HL-60 (cell line): Measurements from ENCODE around the gene SPDEF.

ENCODE experiments used
- GABPA ChIP-seq: IDR thresholded peaks from 2 replicates; pipeline ENCODE4 v1.6.1; 2012; ENCODE audit warnings: low read depth
- POLR2AphosphoS5 ChIP-seq: IDR thresholded peaks from 2 replicates; pipeline ENCODE4 v1.6.1; 2012; ENCODE audit warnings: low read depth
- SPI1 ChIP-seq: IDR thresholded peaks from 2 replicates; pipeline ENCODE4 v1.6.1; 2012; ENCODE audit warnings: low read depth, mild to moderate bottlenecking, borderline replicate concordance
- TF ChIP-seq, protein P1 (sequence below): IDR thresholded peaks from one replicate; pipeline ENCODE4 v1.5.1; 2011; ENCODE audit warnings: low read length, control low read depth, inconsistent platforms; ENCODE audit not compliant: insufficient read depth
- TF ChIP-seq, protein P2 (sequence below): IDR thresholded peaks from 2 replicates; pipeline ENCODE4 v1.6.1; 2012; ENCODE audit warnings: low read depth; ENCODE audit not compliant: insufficient replicate concordance

DNA sequence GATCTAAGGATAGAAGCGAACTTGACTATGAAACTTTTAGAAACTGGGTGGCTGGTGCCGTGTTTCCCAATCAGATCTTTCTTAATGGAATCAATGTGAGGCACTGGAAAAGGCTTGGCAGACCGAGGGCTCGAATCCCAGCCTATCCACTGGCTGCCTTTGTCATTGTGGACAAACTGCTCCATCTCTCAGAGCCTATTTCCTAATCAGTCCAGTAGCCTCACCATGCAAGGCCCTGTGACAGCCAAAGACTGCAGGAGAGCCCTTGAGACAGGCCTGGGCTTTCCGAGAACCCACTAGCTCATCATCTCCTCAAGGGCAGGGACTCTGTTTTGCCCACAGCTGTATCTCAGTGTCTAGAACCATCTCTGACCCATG, 43.4 kb downstream of the SPDEF start:
- TF ChIP-seq, protein P1, sequence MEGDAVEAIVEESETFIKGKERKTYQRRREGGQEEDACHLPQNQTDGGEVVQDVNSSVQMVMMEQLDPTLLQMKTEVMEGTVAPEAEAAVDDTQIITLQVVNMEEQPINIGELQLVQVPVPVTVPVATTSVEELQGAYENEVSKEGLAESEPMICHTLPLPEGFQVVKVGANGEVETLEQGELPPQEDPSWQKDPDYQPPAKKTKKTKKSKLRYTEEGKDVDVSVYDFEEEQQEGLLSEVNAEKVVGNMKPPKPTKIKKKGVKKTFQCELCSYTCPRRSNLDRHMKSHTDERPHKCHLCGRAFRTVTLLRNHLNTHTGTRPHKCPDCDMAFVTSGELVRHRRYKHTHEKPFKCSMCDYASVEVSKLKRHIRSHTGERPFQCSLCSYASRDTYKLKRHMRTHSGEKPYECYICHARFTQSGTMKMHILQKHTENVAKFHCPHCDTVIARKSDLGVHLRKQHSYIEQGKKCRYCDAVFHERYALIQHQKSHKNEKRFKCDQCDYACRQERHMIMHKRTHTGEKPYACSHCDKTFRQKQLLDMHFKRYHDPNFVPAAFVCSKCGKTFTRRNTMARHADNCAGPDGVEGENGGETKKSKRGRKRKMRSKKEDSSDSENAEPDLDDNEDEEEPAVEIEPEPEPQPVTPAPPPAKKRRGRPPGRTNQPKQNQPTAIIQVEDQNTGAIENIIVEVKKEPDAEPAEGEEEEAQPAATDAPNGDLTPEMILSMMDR: no peak
- TF ChIP-seq POLR2AphosphoS5 (no peak), GABPA (no peak), SPI1 (no peak)
- TF ChIP-seq, protein P2, sequence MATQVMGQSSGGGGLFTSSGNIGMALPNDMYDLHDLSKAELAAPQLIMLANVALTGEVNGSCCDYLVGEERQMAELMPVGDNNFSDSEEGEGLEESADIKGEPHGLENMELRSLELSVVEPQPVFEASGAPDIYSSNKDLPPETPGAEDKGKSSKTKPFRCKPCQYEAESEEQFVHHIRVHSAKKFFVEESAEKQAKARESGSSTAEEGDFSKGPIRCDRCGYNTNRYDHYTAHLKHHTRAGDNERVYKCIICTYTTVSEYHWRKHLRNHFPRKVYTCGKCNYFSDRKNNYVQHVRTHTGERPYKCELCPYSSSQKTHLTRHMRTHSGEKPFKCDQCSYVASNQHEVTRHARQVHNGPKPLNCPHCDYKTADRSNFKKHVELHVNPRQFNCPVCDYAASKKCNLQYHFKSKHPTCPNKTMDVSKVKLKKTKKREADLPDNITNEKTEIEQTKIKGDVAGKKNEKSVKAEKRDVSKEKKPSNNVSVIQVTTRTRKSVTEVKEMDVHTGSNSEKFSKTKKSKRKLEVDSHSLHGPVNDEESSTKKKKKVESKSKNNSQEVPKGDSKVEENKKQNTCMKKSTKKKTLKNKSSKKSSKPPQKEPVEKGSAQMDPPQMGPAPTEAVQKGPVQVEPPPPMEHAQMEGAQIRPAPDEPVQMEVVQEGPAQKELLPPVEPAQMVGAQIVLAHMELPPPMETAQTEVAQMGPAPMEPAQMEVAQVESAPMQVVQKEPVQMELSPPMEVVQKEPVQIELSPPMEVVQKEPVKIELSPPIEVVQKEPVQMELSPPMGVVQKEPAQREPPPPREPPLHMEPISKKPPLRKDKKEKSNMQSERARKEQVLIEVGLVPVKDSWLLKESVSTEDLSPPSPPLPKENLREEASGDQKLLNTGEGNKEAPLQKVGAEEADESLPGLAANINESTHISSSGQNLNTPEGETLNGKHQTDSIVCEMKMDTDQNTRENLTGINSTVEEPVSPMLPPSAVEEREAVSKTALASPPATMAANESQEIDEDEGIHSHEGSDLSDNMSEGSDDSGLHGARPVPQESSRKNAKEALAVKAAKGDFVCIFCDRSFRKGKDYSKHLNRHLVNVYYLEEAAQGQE: no peak
